Lower leg skin (tissue), 3 donors: Measurements from ENCODE around the gene ABHD5.

ENCODE experiments used
- CTCF ChIP-seq, 3 donors: fragments of 450-650 bp; IDR thresholded peaks; one replicate each; pipeline ENCODE4 v1.5.1; 2016; ENCODE audit warnings: antibody characterized with exemption in 3 of 3, mild to moderate bottlenecking in 3 of 3, moderate library complexity in 2 of 3
- POLR2A ChIP-seq, 2 donors: fragments of 450-650 bp; IDR thresholded peaks; one replicate each; pipeline ENCODE4 v1.6.1; 2016 to 2017; ENCODE audit warnings: antibody characterized with exemption in 2 of 2, mild to moderate bottlenecking in 1 of 2, moderate library complexity in 1 of 2

GRCh38 chr3:43771610-43772009, 80.9 kb downstream of the ABHD5 start:
- TF ChIP-seq POLR2A (IDR thresholded peaks at IDR 0.05) (no peak), CTCF (IDR thresholded peaks at IDR 0.05) (no peak)
